ENCODE results near the gene TEX13A. TPM values are rescaled to one million over a fixed set of nuclear protein-coding genes. Genes with fewer than 3 reads are reported as not detected.
"Not testable (repeated sequence)": the region's sequence is repeated elsewhere in the genome, so short reads cannot be mapped to it uniquely, and the experiment has no call there.

The TEX13A gene
- total RNA-seq, 1 donor from 2014 or later = not detected

GRCh38 chrX:105263171-105263570, 42.7 kb upstream of the TEX13A start:
- no peaks in the 10 kb centered on the region for H3K36me3 Mint-ChIP-seq
- DNase-seq (ENCODE audit: extremely low spot score, unreplicated experiment) = no peak
- no peaks in the 10 kb centered on the region for H3K27me3 Mint-ChIP-seq
- no peak for TF ChIP-seq CTCF (conservative IDR thresholded peaks at IDR 0.05)
- H3K4me1 Mint-ChIP-seq (ENCODE audit: unreplicated experiment) = peaks cover 15% of the 10 kb centered on the region
- H3K27ac Mint-ChIP-seq = no peak overlapping the region
- peaks cover 6% of the 10 kb centered on the region for H3K9me3 Mint-ChIP-seq
- H3K4me3 Mint-ChIP-seq = no peak overlapping the region

- no peak for TF ChIP-seq CTCF (conservative IDR thresholded peaks at IDR 0.05)
- Mint-ChIP-seq H3K36me3 (no peaks in the 10 kb centered on the region), H3K27me3 (no peaks in the 10 kb centered on the region), H3K4me3 (no peak overlapping the region), H3K4me1 (ENCODE audit: unreplicated experiment) (peaks cover 11% of the 10 kb centered on the region), H3K27ac (no peak overlapping the region), H3K9me3 (peaks cover 6% of the 10 kb centered on the region)
- no peak for DNase-seq (ENCODE audit: extremely low spot score, unreplicated experiment)
These were observed 40.0 kb upstream of the TEX13A start for GRCh38 chrX:105260291-105261043.

- DNase-seq (ENCODE audit: extremely low spot score, unreplicated experiment) = no peak
- H3K36me3 Mint-ChIP-seq = no peaks in the 10 kb centered on the region
- no peaks in the 10 kb centered on the region for H3K27me3 Mint-ChIP-seq
- H3K27ac Mint-ChIP-seq = no peak overlapping the region
- no peak for TF ChIP-seq CTCF (conservative IDR thresholded peaks at IDR 0.05)
- H3K4me3 Mint-ChIP-seq = no peak overlapping the region
- H3K4me1 Mint-ChIP-seq (ENCODE audit: unreplicated experiment) = no peaks in the 10 kb centered on the region
- no peaks in the 10 kb centered on the region for H3K9me3 Mint-ChIP-seq
These were observed 20.6 kb upstream of the TEX13A start for GRCh38 chrX:105241056-105241455.

GRCh38 chrX:105237407-105237806, 16.9 kb upstream of the TEX13A start:
- H3K9me3 Mint-ChIP-seq; DNase-seq (ENCODE audit: extremely low spot score, unreplicated experiment); H3K4me3 Mint-ChIP-seq; H3K27me3 Mint-ChIP-seq; H3K4me1 Mint-ChIP-seq (ENCODE audit: unreplicated experiment); H3K36me3 Mint-ChIP-seq; H3K27ac Mint-ChIP-seq: not testable (repeated sequence)

GRCh38 chrX:105229146-105229545, 8.7 kb upstream of the TEX13A start:
- Mint-ChIP-seq H3K4me3 (no peak overlapping the region), H3K4me1 (ENCODE audit: unreplicated experiment) (no peaks in the 10 kb centered on the region), H3K36me3 (no peaks in the 10 kb centered on the region), H3K27me3 (no peaks in the 10 kb centered on the region), H3K9me3 (no peaks in the 10 kb centered on the region), H3K27ac (no peak overlapping the region)
- no peak for TF ChIP-seq CTCF (conservative IDR thresholded peaks at IDR 0.05)
- DNase-seq (ENCODE audit: extremely low spot score, unreplicated experiment) = no peak

GRCh38 chrX:105228602-105229001, 8.1 kb upstream of the TEX13A start:
- H3K27me3 Mint-ChIP-seq = no peaks in the 10 kb centered on the region
- TF ChIP-seq CTCF (conservative IDR thresholded peaks at IDR 0.05) = no peak
- H3K36me3 Mint-ChIP-seq = no peaks in the 10 kb centered on the region
- no peak for DNase-seq (ENCODE audit: extremely low spot score, unreplicated experiment)
- no peaks in the 10 kb centered on the region for H3K4me1 Mint-ChIP-seq (ENCODE audit: unreplicated experiment)
- H3K27ac Mint-ChIP-seq = no peak overlapping the region
- H3K9me3 Mint-ChIP-seq = no peaks in the 10 kb centered on the region
- no peak overlapping the region for H3K4me3 Mint-ChIP-seq

Data from type B pancreatic cell (in vitro differentiated cells).